ENCODE measurements around the gene TTLL11. TPM values are rescaled to one million over a fixed set of nuclear protein-coding genes. Genes with fewer than 3 reads are reported as not detected.

Gene TTLL11
- total RNA-seq, 4 donors from 2014 or later, result 3.2 to 11.8 (median 9.0) TPM

DNA sequence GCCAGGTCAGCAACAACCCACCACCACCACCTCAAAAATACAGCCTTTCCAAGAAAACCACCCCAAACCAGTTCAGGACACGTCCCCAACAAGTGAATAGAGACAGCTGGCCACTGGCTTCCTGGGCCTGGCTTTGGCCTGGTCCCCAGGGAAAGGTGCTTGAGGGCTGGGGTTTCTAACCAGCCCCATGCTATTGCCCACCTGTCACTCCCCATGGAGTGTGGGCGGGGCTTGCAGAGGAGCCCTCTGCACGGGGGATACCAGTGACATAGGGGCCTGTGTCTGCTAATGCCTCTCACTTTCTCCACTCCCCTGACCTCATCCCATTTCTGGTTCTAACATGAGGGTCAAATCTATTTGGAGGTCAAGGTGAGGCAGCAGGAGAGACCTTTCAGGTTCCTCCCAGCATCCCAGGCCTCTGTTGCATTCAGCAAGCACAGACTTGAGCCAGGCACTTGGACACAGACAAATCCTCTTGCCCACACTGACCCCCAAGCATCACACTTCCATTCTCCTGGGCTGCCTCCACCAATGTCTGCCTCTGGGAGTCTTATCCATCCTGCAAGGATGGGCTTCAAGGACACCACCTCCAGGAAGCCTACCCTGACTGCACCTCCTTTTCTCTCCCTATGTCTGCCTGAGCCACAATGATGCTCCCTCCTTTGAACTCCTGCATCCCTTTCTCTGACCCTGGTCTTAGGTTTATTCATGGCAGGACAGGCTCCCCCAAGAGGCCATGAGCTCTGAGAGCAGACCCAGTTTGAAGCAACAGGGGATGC is 16.1 kb upstream of the TTLL11 start:
- TF ChIP-seq, protein P1, sequence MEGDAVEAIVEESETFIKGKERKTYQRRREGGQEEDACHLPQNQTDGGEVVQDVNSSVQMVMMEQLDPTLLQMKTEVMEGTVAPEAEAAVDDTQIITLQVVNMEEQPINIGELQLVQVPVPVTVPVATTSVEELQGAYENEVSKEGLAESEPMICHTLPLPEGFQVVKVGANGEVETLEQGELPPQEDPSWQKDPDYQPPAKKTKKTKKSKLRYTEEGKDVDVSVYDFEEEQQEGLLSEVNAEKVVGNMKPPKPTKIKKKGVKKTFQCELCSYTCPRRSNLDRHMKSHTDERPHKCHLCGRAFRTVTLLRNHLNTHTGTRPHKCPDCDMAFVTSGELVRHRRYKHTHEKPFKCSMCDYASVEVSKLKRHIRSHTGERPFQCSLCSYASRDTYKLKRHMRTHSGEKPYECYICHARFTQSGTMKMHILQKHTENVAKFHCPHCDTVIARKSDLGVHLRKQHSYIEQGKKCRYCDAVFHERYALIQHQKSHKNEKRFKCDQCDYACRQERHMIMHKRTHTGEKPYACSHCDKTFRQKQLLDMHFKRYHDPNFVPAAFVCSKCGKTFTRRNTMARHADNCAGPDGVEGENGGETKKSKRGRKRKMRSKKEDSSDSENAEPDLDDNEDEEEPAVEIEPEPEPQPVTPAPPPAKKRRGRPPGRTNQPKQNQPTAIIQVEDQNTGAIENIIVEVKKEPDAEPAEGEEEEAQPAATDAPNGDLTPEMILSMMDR (IDR thresholded peaks at IDR 0.05), result no peak
- no peak for TF ChIP-seq POLR2A (IDR thresholded peaks at IDR 0.05)
- H3K27ac ChIP-seq, result no peak overlapping the region
- DNase-seq, result no peak
- H3K27me3 ChIP-seq, result no peaks in the 10 kb centered on the region
- 80 to 86% methylated on average over 1 to 2 of the region's 3 CpGs for WGBS, 2 donors
- intact Hi-C loops (cut with DNase I), result no loop called here
- peaks cover 0 to 5% (median 0%) of the 10 kb centered on the region in 3 donors for H3K9me3 ChIP-seq
- no peak overlapping the region for H3K4me3 ChIP-seq
- peaks cover 0 to 5% (median 0%) of the 10 kb centered on the region in 3 donors for H3K4me1 ChIP-seq
- no peaks in the 10 kb centered on the region for H3K36me3 ChIP-seq

DNA sequence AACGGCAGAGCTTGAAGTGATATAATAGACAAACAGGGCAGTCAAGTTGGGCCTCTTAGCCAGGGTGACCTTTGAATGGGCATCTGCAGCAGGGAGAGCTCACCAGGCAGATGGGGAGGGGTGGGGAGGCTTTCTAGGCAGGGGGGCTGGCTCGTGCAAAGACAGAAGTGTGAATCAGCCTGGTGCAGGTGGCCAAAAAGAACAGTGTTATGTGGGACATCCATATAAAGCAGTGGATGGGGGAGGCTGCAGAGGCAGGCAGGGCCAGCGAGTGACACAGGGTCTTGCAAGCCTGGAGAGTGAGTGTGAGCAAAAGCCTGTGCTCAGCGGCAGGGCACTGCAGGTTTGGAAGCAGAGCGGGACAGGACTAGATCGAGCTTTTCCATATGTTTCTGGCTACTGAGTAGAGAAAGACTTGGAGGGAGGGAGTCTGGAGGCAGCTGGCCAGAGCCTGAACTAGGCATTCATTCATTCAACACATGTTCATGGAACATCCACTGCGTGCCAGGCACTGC is 14.2 kb upstream of the TTLL11 start:
- Histone ChIP-seq H3K27ac (peak overlapping the region in 2 of 4 donors; percentile 40 to 47), H3K36me3 (no peaks in the 10 kb centered on the region), H3K4me3 (no peak overlapping the region), H3K27me3 (no peaks in the 10 kb centered on the region), H3K9me3 (peaks cover 0 to 12% (median 0%) of the 10 kb centered on the region in 3 donors), H3K4me1 (peaks cover 0 to 5% (median 0%) of the 10 kb centered on the region in 3 donors)
- WGBS, 2 donors, result 52 to 68% methylated on average over 7 of the region's 7 CpGs
- no peak for TF ChIP-seq POLR2A (IDR thresholded peaks at IDR 0.05)
- TF ChIP-seq, protein P1 (IDR thresholded peaks at IDR 0.05), result no peak
- intact Hi-C loops (cut with DNase I), result no loop called here
- DNase-seq, result no peak

DNA sequence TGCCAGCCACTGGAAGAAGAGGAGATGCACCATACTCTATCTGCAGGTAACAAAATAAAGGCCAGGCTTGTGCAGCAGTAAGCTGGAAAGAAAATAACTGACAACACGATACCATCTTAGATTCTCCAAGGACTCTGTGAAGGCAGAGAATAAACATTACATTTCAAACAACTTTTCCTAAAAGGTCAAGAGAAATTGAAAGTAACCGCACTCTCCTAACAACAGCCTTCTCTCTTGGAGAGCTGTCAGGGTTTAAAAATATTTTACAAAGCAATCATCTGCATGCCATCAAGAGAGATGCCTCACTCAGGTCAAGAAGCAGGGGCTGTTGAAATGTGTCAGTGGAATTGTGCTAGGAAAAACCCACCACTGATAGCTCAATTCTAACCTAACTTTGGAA is 13.5 kb upstream of the TTLL11 start:
- TF ChIP-seq POLR2A (IDR thresholded peaks at IDR 0.05), result no peak
- TF ChIP-seq, protein P1 (IDR thresholded peaks at IDR 0.05), result no peak
- WGBS, 2 donors, result 36 to 65% methylated on average over 2 of the region's 2 CpGs
- intact Hi-C loops (cut with DNase I), result no loop called here

DNA sequence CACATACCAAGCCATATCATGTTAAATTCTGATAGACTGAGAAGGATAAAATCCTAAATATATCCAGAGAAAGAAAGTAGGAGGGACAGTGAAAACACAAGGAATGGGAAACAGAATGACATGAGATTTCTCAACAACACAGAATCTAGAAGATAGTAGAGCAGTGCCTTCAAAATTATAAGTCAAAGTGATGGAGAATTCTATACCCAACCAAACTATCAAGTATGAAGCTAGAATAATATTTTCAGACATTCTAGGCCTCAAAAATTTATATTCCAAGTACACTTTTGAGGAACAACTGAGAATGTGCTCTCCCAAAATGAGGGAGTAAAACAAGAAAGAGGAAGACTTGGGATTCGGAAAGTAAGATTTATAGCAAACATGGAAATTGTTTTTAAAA is 10.9 kb upstream of the TTLL11 start:
- Histone ChIP-seq H3K36me3 (no peaks in the 10 kb centered on the region), H3K4me1 (peaks cover 0 to 13% (median 4%) of the 10 kb centered on the region in 3 donors), H3K27me3 (no peaks in the 10 kb centered on the region), H3K4me3 (no peak overlapping the region), H3K9me3 (peaks cover 0 to 12% (median 0%) of the 10 kb centered on the region in 3 donors), H3K27ac (no peak overlapping the region)
- 100% methylated on average over 1 of the region's 1 CpG for WGBS, 2 donors
- TF ChIP-seq POLR2A (IDR thresholded peaks at IDR 0.05), result no peak
- TF ChIP-seq, protein P1 (IDR thresholded peaks at IDR 0.05), result no peak
- no peak for DNase-seq
- intact Hi-C loops (cut with DNase I), result no loop called here

More for the DNA sequence above, 13.5 kb upstream of the TTLL11 start:
- H3K27me3 ChIP-seq, result no peaks in the 10 kb centered on the region
- peaks cover 0 to 12% (median 0%) of the 10 kb centered on the region in 3 donors for H3K9me3 ChIP-seq
- H3K27ac ChIP-seq, result peak overlapping the region in 2 of 4 donors; percentile 43 to 47
- no peak overlapping the region for H3K4me3 ChIP-seq
- peaks cover 0 to 5% (median 0%) of the 10 kb centered on the region in 3 donors for H3K4me1 ChIP-seq
- H3K36me3 ChIP-seq, result no peaks in the 10 kb centered on the region
- no peak for DNase-seq

DNA sequence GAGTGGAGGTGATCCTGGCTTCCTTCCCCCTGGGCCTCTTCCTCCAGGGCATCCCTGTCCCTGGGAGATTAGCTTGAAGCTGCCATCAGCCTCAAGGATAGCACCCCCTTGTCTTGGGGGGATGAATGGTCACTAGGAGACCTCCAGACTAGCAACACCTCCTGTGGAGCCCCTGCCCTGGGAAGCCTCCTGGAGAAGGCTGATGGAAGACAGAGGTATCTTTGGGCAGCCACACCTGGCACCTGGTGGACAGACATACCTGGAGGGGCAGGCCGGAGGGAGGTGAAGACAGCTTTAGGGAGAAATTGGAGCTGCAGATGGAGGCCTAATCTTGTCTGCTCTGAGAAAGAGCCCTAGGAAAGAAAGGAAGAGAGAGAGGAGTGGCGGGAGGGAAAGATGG is 9.0 kb upstream of the TTLL11 start:
- no peaks in the 10 kb centered on the region for H3K27me3 ChIP-seq
- H3K4me3 ChIP-seq, result no peak overlapping the region
- H3K27ac ChIP-seq, result no peak overlapping the region
- intact Hi-C loops (cut with DNase I), result no loop called here
- H3K4me1 ChIP-seq, result peaks cover 0 to 12% (median 4%) of the 10 kb centered on the region in 3 donors
- H3K9me3 ChIP-seq, result peaks cover 0 to 12% (median 0%) of the 10 kb centered on the region in 3 donors
- no peak for DNase-seq
- 90 to 93% methylated on average over 2 of the region's 2 CpGs for WGBS, 2 donors
- no peak for TF ChIP-seq POLR2A (IDR thresholded peaks at IDR 0.05)
- TF ChIP-seq, protein P1 (IDR thresholded peaks at IDR 0.05), result no peak
- H3K36me3 ChIP-seq, result no peaks in the 10 kb centered on the region
